Common myeloid progenitor, CD34-positive (primary cell): ENCODE data around the gene ADIG.
A peak's percentile ranks its signal among the peaks of the same experiment; 100 is the strongest.

ENCODE experiments used
- CTCF ChIA-PET: fragments of 350-600 bp; sonication (Branson Sonifier 250); formaldehyde crosslinking; loops from one replicate; lab custom pipeline; 2021; ENCODE audit warnings: antibody characterized with exemption; lab: Charles Lee
- POLR2A ChIA-PET: fragments of 350-600 bp; sonication (Branson Sonifier 250); formaldehyde crosslinking; loops from one replicate; lab custom pipeline; 2021; ENCODE audit warnings: antibody characterized with exemption; lab: Charles Lee
- DNase-seq, 3 donors: peaks; one replicate each; pipeline versions ENCODE4 v3.0.0 to v3.0.0-alpha.2; 2013
- H3K27ac ChIP-seq, 2 experiments: 1 replicate in 1 of 2; 2 replicates in 1 of 2; pipeline ENCODE4 v1.7.0; 2013; ENCODE audit warnings: inconsistent platforms in 2 of 2, low read length in 2 of 2, mild to moderate bottlenecking in 2 of 2, low read depth in 1 of 2, moderate library complexity in 1 of 2; ENCODE audit not compliant: severe bottlenecking in 2 of 2, insufficient read depth in 1 of 2, poor library complexity in 1 of 2
- H3K27me3 ChIP-seq, 5 experiments: replicated peaks in 2 of 5; 1 replicate in 3 of 5; 2 replicates in 2 of 5; pipeline versions ENCODE4 v1.6.1 to v1.7.0; 2013; ENCODE audit warnings: low read length in 4 of 5, mild to moderate bottlenecking in 2 of 5, moderate library complexity in 2 of 5, inconsistent platforms in 1 of 5; ENCODE audit not compliant: insufficient read depth in 5 of 5, control insufficient read depth in 4 of 5
- H3K36me3 ChIP-seq, 4 experiments: 1 replicate in 2 of 4; 2 replicates in 2 of 4; pipeline versions ENCODE4 v1.6.1 to v1.7.0; 2013; ENCODE audit warnings: low read length in 3 of 4, control low read depth in 1 of 4, mild to moderate bottlenecking in 1 of 4; ENCODE audit not compliant: control insufficient read depth in 4 of 4, insufficient read depth in 4 of 4
- H3K4me1 ChIP-seq, 4 experiments: 1 replicate in 3 of 4; 2 replicates in 1 of 4; pipeline versions ENCODE4 v1.6.1 to v1.7.1; 2013; ENCODE audit warnings: low read length in 3 of 4, mild to moderate bottlenecking in 3 of 4, control low read depth in 1 of 4, inconsistent platforms in 1 of 4, moderate library complexity in 1 of 4; ENCODE audit not compliant: control insufficient read depth in 4 of 4, insufficient read depth in 4 of 4; ENCODE audit errors: control extremely low read depth in 1 of 4
- H3K4me3 ChIP-seq, 7 experiments: 1 replicate in 4 of 7; 2 replicates in 3 of 7; pipeline versions ENCODE4 v1.5.1 to v1.7.0; 2013; ENCODE audit warnings: mild to moderate bottlenecking in 7 of 7, low read length in 6 of 7, moderate library complexity in 6 of 7, inconsistent platforms in 2 of 7, low read depth in 2 of 7, control low read depth in 1 of 7; ENCODE audit not compliant: insufficient read depth in 4 of 7, control insufficient read depth in 1 of 7; ENCODE audit errors: extremely low read depth in 1 of 7
- H3K9me3 ChIP-seq, 5 experiments: 1 replicate in 4 of 5; 2 replicates in 1 of 5; pipeline versions ENCODE4 v1.6.1 to v1.7.1; 2013; ENCODE audit warnings: low read length in 4 of 5, mild to moderate bottlenecking in 2 of 5, inconsistent platforms in 1 of 5, low read depth in 1 of 5, moderate library complexity in 1 of 5; ENCODE audit not compliant: control insufficient read depth in 4 of 5, insufficient read depth in 2 of 5; ENCODE audit errors: control extremely low read depth in 1 of 5
- WGBS: methylation state at CpG from one replicate; pipeline ENCODE4 v1.1.5; 2013; ENCODE audit not compliant: insufficient coverage; 5-methylcytosine and 5-hydroxymethylcytosine counted together

Gene ADIG

GRCh38 chr20:38601216-38602184 is 20.5 kb downstream of the ADIG start, which contains the start of gene ARHGAP40:
Gene ARHGAP40, plus strand, starts transcription at chr20:38601809.
- DNase-seq, result peak; percentile 19 to 56 (median 49)
- no peak within 1 kb of the TSS for H3K4me3 ChIP-seq

GRCh38 chr20:38602185-38602581 is 21.2 kb downstream of the ADIG start:
- Histone ChIP-seq H3K27ac (no peak overlapping the region), H3K27me3 (peaks cover 22 to 74% (median 30%) of the 10 kb centered on the region in 5 experiments), H3K4me1 (peaks cover 0 to 5% (median 2%) of the 10 kb centered on the region in 4 experiments), H3K36me3 (no peaks in the 10 kb centered on the region), H3K4me3 (no peak overlapping the region), H3K9me3 (no peaks in the 10 kb centered on the region)
- POLR2A ChIA-PET, result no interaction called here
- no peak for DNase-seq
- WGBS, result 50% methylated on average over 1 of the region's 5 CpGs
- CTCF ChIA-PET, result no interaction called here

More at GRCh38 chr20:38601216-38602184, 20.5 kb downstream of the ADIG start, which contains the start of gene ARHGAP40:
- ChIA-PET POLR2A (no interaction called here), CTCF (no interaction called here)
- peaks cover 16 to 67% (median 26%) of the 10 kb centered on the region in 5 experiments for H3K27me3 ChIP-seq
- no peak within 1 kb of the TSS for H3K27ac ChIP-seq
- no peaks in the 10 kb centered on the region for H3K9me3 ChIP-seq
- H3K4me1 ChIP-seq, result peaks cover 0 to 5% (median 2%) of the 10 kb centered on the region in 4 experiments
- no peaks in the 10 kb centered on the region for H3K36me3 ChIP-seq
- WGBS, result 9% methylated on average over 38 of the region's 42 CpGs

- CTCF ChIA-PET, result interaction anchor here (0.6 kb wide), 1 partner anchor 916 kb away, joined by 3 read pairs; no protein-coding TSS in a partner anchor
These were observed 22.3 kb downstream of the ADIG start for GRCh38 chr20:38603286-38603685.

GRCh38 chr20:38604873-38605303 is 23.9 kb downstream of the ADIG start:
- ChIA-PET POLR2A (interaction anchor here (0.6 kb wide), 1 partner anchor 448 kb away, joined by 3 read pairs; no protein-coding TSS in a partner anchor), CTCF (no interaction called here)
- H3K36me3 ChIP-seq, result no peaks in the 10 kb centered on the region
- H3K4me1 ChIP-seq, result peaks cover 0 to 5% (median 2%) of the 10 kb centered on the region in 4 experiments
- no peak overlapping the region for H3K4me3 ChIP-seq
- peaks cover 22 to 76% (median 32%) of the 10 kb centered on the region in 5 experiments for H3K27me3 ChIP-seq
- no peak for DNase-seq
- H3K27ac ChIP-seq, result no peak overlapping the region
- H3K9me3 ChIP-seq, result peaks cover 0 to 4% (median 0%) of the 10 kb centered on the region in 5 experiments
- WGBS, result 75% methylated on average over 1 of the region's 4 CpGs

More at GRCh38 chr20:38603286-38603685, 22.3 kb downstream of the ADIG start:
- Histone ChIP-seq H3K27ac (no peak overlapping the region), H3K36me3 (no peaks in the 10 kb centered on the region), H3K27me3 (peaks cover 22 to 79% (median 32%) of the 10 kb centered on the region in 5 experiments), H3K9me3 (no peaks in the 10 kb centered on the region), H3K4me3 (no peak overlapping the region), H3K4me1 (peaks cover 0 to 5% (median 2%) of the 10 kb centered on the region in 4 experiments)
- POLR2A ChIA-PET, result interaction anchor here (1.3 kb wide), 1 partner anchor 10 kb away, joined by 3 read pairs; no protein-coding TSS in a partner anchor
- DNase-seq, result no peak
- 75% methylated on average over 1 of the region's 3 CpGs for WGBS

GRCh38 chr20:38607351-38607750 is 26.4 kb downstream of the ADIG start:
- DNase-seq, result no peak
- Histone ChIP-seq H3K4me1 (no peaks in the 10 kb centered on the region), H3K27ac (no peak overlapping the region), H3K36me3 (no peaks in the 10 kb centered on the region), H3K4me3 (no peak overlapping the region), H3K9me3 (peaks cover 0 to 4% (median 0%) of the 10 kb centered on the region in 5 experiments), H3K27me3 (peaks cover 17 to 54% (median 22%) of the 10 kb centered on the region in 5 experiments)
- 49% methylated on average over 12 of the region's 12 CpGs for WGBS
- ChIA-PET POLR2A (no interaction called here), CTCF (no interaction called here)

GRCh38 chr20:38608188-38608587 is 27.2 kb downstream of the ADIG start:
- no peak overlapping the region for H3K4me3 ChIP-seq
- H3K4me1 ChIP-seq, result no peaks in the 10 kb centered on the region
- whole genome bisulfite sequencing, result 88% methylated on average over 3 of the region's 4 CpGs
- ChIA-PET POLR2A (no interaction called here), CTCF (no interaction called here)
- peaks cover 13 to 46% (median 20%) of the 10 kb centered on the region in 5 experiments for H3K27me3 ChIP-seq
- no peaks in the 10 kb centered on the region for H3K36me3 ChIP-seq
- H3K9me3 ChIP-seq, result peaks cover 0 to 4% (median 0%) of the 10 kb centered on the region in 5 experiments
- no peak for DNase-seq
- no peak overlapping the region for H3K27ac ChIP-seq
